Stimulated activated CD8-positive, alpha-beta memory T cell treated with anti-CD3 and anti-CD28 coated beads, Interleukin-12 subunit alpha, Interleukin-12 subunit beta, amount 100 ng/mL, for 1 hour (primary cell): ENCODE data around the gene LRRC63.

ENCODE experiments used
- DNase-seq: peaks from one replicate; pipeline ENCODE4 v3.0.0-alpha.2; 2020; ENCODE audit warnings: low read depth

Gene LRRC63

GRCh38 chr13:46313432-46314257 is 101.9 kb downstream of the LRRC63 start:
- no peak for DNase-seq

- no peak for DNase-seq
Observed at GRCh38 chr13:46314587-46314986, 102.9 kb downstream of the LRRC63 start.

- no peak for DNase-seq
Observed at GRCh38 chr13:46315036-46315435, 103.3 kb downstream of the LRRC63 start.

GRCh38 chr13:46315491-46316075 is 103.9 kb downstream of the LRRC63 start:
- no peak for DNase-seq

GRCh38 chr13:46317120-46317519 is 105.4 kb downstream of the LRRC63 start:
- DNase-seq: no peak

GRCh38 chr13:46318986-46319385 is 107.3 kb downstream of the LRRC63 start:
- no peak for DNase-seq

- no peak for DNase-seq
Observed at GRCh38 chr13:46320406-46320805, 108.7 kb downstream of the LRRC63 start.

- no peak for DNase-seq
Observed at GRCh38 chr13:46320821-46321220, 109.1 kb downstream of the LRRC63 start.

- peak; percentile 59 for DNase-seq
Observed at GRCh38 chr13:46321494-46322225, 109.9 kb downstream of the LRRC63 start.

GRCh38 chr13:46324976-46325375 is 113.2 kb downstream of the LRRC63 start:
- no peak for DNase-seq
